Measurements from ENCODE around the gene BGN. TPM values are rescaled to one million over a fixed set of nuclear protein-coding genes. Genes with fewer than 3 reads are reported as not detected.
A peak's percentile ranks its signal among the peaks of the same experiment; 100 is the strongest.

Gene BGN
- 10 to 100 TPM in 2 of 4 donors, 1 to 10 TPM in 2; 1.1 to 50.7 (median 9.8) TPM for total RNA-seq

DNA sequence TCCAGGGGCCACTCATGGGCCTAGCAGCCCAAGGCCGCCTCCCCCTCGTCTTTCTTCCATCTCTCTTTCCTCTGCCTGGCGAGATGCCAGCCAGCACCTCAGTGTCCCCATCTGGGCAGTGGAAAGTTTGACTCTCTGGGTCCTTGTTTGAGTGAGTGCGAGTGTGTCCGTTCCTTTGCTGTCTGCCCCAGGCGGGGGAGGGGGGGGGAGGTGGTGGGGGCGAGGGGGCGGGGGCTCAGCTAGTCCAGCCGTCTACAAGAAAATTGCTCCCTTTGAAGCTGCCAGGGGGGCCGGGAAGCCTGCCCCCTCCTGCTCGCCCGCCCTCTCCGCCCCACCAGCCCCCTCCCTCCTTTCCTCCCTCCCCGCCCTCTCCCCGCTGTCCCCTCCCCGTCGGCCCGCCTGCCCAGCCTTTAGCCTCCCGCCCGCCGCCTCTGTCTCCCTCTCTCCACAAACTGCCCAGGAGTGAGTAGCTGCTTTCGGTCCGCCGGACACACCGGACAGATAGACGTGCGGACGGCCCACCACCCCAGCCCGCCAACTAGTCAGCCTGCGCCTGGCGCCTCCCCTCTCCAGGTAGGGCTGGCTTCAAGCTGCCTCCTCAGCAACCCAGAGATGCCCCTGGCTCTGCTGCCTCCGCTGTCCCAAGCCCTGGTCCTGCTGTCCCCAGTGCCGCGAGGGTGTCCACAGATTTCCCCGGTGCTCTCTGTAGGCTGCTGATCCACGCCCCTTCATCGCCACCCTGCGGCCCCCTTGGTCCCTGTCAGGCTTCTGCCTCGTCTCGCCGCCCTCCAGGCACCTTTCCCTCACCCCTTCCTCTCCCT lies at the start of gene BGN:
Gene BGN (plus strand): TSS at position 440 of the 821 bp plus-strand sequence. CDS start 9,652 bp downstream, outside the sequence.
- intact Hi-C loops (cut with DNase I; ENCODE audit: low total_unique reads) (no loop called here), in situ Hi-C loops (cut with MboI; ENCODE audit: low sequenced_read_pairs in 4 of 4) (no loop called here)
- TF ChIP-seq, protein P1, sequence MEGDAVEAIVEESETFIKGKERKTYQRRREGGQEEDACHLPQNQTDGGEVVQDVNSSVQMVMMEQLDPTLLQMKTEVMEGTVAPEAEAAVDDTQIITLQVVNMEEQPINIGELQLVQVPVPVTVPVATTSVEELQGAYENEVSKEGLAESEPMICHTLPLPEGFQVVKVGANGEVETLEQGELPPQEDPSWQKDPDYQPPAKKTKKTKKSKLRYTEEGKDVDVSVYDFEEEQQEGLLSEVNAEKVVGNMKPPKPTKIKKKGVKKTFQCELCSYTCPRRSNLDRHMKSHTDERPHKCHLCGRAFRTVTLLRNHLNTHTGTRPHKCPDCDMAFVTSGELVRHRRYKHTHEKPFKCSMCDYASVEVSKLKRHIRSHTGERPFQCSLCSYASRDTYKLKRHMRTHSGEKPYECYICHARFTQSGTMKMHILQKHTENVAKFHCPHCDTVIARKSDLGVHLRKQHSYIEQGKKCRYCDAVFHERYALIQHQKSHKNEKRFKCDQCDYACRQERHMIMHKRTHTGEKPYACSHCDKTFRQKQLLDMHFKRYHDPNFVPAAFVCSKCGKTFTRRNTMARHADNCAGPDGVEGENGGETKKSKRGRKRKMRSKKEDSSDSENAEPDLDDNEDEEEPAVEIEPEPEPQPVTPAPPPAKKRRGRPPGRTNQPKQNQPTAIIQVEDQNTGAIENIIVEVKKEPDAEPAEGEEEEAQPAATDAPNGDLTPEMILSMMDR (IDR thresholded peaks at IDR 0.05 in 4 of 5, conservative IDR thresholded peaks at IDR 0.05 in 1 of 5): peak in 3 of 5 experiments; percentile 10 to 28 (median 19)
- TF ChIP-seq POLR2A (IDR thresholded peaks at IDR 0.05): no peak
- Histone ChIP-seq H3K4me3 (peak within 1 kb of the TSS in 1 of 4 donors; percentile 39), H3K9me3 (no peaks in the 10 kb centered on the region), H3K36me3 (no peaks in the 10 kb centered on the region), H3K4me1 (no peaks in the 10 kb centered on the region), H3K27me3 (peaks cover 0 to 14% (median 4%) of the 10 kb centered on the region in 3 donors), H3K27ac (peak within 1 kb of the TSS in 3 of 4 donors; percentile 29 to 43 (median 34))
- DNase-seq (no peak), ATAC-seq (peak in 1 of 2 donors; percentile 33)

DNA sequence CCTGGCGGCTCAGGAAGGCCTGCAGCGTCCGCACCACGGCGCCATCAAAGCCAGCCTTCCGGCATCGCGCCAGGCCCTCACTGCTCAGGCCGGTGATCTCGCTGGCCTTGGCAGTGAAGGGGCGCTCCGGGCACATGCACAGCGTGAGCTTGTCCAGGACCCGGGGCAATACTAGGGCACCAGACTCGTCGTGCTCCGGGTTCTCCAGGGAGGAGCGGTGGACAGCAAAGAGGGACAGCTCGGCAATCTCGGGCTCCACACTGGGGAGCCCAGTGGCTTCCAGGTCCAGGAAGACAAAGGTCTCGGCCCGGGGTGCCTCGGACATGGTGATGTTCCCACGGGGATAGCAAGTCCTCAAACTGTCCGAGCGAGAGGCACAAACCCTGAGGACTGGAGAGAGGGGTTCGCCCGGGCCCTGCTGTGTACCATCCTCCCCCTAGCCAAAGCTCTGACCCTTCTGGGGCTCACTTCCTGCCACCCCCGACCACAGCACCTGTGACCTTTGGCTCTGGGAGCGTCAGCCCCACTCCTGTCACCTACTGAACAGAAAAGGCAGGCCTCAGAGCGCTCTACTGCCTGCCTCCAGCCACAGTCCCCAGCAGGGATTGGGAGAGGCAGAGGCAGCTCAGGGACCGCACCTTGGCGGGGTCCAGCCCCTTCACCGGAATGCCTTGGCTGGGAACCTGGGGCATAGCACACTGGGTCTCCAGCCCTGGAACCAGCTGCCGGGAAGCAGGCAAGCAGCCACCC lies 49.5 kb upstream of the BGN start:
- ATAC-seq (no peak), DNase-seq (no peak)
- in situ Hi-C loops (cut with MboI; ENCODE audit: low sequenced_read_pairs in 4 of 4) (no loop called here), intact Hi-C loops (cut with DNase I; ENCODE audit: low total_unique reads) (no loop called here)
- H3K9me3 ChIP-seq: no peaks in the 10 kb centered on the region
- no peak for TF ChIP-seq POLR2A (IDR thresholded peaks at IDR 0.05)
- TF ChIP-seq, protein P1 (IDR thresholded peaks at IDR 0.05 in 4 of 5, conservative IDR thresholded peaks at IDR 0.05 in 1 of 5): no peak
- H3K4me3 ChIP-seq: no peak overlapping the region
- H3K27ac ChIP-seq: no peak overlapping the region
- H3K36me3 ChIP-seq: no peaks in the 10 kb centered on the region
- no peaks in the 10 kb centered on the region for H3K27me3 ChIP-seq
- no peaks in the 10 kb centered on the region for H3K4me1 ChIP-seq

DNA sequence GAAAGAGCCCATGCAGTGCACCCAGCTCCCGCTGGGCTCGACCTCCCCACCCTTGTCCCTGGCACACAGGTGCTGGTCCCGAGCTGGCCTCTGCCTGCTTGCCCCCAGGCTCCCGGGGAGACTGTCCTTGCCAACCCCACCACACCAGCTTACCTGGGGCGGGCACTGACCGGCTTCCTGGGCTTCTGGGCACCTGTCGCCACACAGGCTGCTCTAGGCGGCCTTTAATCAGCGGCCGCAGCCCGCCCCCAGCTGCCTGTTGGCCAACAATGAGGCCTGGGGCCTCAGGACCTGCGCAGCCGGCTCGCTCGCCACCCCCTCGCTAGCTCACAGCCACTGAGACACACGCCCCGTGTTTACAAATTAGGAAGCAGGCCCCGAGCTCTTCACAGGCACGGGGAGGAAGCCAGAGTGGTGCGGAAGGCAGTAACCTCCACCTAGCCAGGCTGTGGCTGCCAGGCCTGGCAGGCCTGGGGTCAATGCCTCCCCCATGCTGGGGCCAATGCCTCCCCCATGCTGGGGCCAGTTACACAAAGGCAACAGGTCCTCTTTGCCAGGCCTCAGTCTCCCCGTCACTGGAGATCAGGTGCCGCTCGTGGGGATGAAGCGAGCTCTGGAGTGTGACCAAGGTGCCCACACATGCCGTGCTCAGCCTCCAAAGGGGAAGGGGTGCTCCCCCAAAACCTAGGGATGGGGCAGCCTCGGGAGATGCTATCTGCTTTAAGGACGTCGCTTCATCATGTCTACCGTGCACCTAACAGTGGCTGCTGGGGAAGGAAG lies 48.7 kb upstream of the BGN start, which contains the start of gene TREX2:
Gene TREX2 (minus strand): TSS at position 201 of the 780 bp plus-strand sequence. CDS start 626 bp downstream, outside the sequence.
- ATAC-seq (no peak), DNase-seq (no peak)
- Histone ChIP-seq H3K27me3 (no peaks in the 10 kb centered on the region), H3K4me1 (no peaks in the 10 kb centered on the region), H3K36me3 (no peaks in the 10 kb centered on the region), H3K4me3 (no peak within 1 kb of the TSS), H3K9me3 (no peaks in the 10 kb centered on the region), H3K27ac (no peak within 1 kb of the TSS)
- intact Hi-C loops (cut with DNase I; ENCODE audit: low total_unique reads) (no loop called here), in situ Hi-C loops (cut with MboI; ENCODE audit: low sequenced_read_pairs in 4 of 4) (no loop called here)
- TF ChIP-seq, protein P1 (IDR thresholded peaks at IDR 0.05 in 4 of 5, conservative IDR thresholded peaks at IDR 0.05 in 1 of 5): no peak
- no peak for TF ChIP-seq POLR2A (IDR thresholded peaks at IDR 0.05)

DNA sequence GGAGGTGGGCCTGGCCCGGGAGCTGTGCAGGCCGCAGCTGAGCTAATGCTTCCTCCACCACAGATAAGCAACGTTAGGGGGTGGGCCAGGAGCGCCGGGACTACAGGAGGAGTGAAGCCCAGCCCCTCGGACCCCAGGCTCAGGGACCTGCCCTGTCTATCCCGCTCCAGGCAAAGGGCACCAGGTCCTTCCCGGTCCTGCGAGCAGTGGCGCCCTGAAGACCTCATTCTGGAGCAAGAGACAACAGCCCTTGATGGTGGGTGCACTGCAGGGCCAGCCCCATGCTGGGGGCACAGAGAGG lies 48.2 kb upstream of the BGN start:
- no peaks in the 10 kb centered on the region for H3K27me3 ChIP-seq
- H3K4me3 ChIP-seq: no peak overlapping the region
- no peaks in the 10 kb centered on the region for H3K36me3 ChIP-seq
- H3K4me1 ChIP-seq: no peaks in the 10 kb centered on the region
- no peak overlapping the region for H3K27ac ChIP-seq
- DNase-seq (no peak), ATAC-seq (no peak)
- in situ Hi-C loops (cut with MboI; ENCODE audit: low sequenced_read_pairs in 4 of 4): no loop called here
- H3K9me3 ChIP-seq: no peaks in the 10 kb centered on the region
- TF ChIP-seq, protein P1 (IDR thresholded peaks at IDR 0.05 in 4 of 5, conservative IDR thresholded peaks at IDR 0.05 in 1 of 5): no peak
- TF ChIP-seq POLR2A (IDR thresholded peaks at IDR 0.05): no peak
- intact Hi-C loops (cut with DNase I; ENCODE audit: low total_unique reads): no loop called here

All from gastrocnemius medialis (tissue), 4 donors.